HG02943 (cell line): ENCODE measurements around the gene FGF2.
"Not testable (repeated sequence)": the region's sequence is repeated elsewhere in the genome, so short reads cannot be mapped to it uniquely, and the experiment has no call there.

ENCODE experiments used
- ATAC-seq: cut with Tn5 transposase; IDR thresholded peaks from one replicate; pipeline ENCODE4 v1.9.1; 2021; ENCODE audit warnings: mild to moderate bottlenecking, low read depth, moderate library complexity; ENCODE audit not compliant: unreplicated experiment

Gene FGF2

DNA sequence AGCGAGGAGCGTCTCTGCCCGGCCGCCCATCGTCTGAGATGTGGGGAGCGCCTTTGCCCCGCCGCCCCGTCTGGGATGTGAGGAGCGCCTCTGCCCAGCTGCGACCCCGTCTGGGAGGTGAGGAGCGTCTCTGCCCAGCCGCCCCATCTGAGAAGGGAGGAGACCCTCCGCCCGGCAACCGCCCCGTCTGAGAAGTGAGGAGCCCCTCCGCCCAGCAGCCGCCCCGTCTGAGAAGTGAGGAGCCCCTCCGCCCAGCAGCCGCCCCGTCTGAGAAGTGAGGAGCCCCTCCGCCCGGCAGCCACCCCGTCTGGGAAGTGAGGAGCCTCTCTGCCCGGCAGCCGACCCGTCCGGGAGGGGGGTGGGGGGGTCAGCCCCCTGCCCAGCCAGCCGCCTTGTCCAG lies 14.8 kb upstream of the FGF2 start:
- ATAC-seq, result not testable (repeated sequence)

DNA sequence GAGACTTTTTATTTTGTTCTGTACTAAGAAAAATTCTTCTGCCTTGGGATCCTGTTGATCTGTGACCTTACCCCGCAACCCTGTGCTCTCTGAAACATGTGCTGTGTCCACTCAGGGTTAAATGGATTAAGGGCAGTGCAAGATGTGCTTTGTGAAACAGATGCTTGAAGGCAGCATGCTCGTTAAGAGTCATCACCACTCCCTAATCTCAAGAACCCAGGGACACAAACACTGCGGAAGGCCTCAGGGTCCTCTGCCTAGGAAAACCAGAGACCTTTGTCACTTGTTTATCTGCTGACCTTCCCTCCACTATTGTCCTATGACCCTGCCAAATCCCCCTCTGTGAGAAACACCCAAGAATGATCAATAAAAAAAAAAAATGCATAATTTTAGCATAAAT lies 13.8 kb upstream of the FGF2 start:
- not testable (repeated sequence) for ATAC-seq

DNA sequence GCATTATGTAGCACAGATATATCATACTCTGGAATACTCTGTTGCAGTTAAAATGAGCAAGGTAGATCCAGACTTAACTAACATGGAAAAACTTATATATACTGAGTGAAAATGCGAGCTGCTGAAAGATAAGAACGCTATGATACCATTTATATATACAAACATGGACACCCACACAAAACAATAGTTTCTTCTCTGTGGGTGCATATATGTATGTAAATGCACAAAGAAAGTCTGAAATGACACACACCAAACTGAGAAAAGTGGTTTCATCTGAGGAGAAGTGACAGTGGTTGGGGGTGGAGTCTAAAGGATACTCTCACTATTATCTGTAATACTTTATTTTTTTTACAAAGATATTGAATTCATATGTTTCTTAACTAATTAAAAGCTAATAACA lies 12.2 kb upstream of the FGF2 start:
- ATAC-seq, result no peak

DNA sequence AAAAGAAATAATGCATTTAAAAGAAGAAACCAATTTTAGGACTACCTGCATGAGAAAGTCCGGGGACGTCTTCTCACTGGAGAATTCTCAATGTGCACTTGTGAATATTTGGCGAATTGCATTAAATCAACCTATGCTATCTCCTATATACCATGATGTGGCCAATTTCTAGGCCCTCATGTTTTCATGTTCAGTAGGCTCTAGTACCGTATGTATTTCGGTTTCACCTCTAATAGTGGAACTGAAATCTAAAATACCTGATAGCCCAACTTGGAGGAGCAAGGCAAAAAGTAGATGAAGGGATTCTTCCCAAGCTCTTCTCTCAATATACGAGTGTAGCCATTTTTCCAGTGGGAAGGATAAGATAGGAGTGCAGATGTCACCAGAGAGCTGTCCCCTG lies 11.4 kb upstream of the FGF2 start:
- no peak for ATAC-seq

DNA sequence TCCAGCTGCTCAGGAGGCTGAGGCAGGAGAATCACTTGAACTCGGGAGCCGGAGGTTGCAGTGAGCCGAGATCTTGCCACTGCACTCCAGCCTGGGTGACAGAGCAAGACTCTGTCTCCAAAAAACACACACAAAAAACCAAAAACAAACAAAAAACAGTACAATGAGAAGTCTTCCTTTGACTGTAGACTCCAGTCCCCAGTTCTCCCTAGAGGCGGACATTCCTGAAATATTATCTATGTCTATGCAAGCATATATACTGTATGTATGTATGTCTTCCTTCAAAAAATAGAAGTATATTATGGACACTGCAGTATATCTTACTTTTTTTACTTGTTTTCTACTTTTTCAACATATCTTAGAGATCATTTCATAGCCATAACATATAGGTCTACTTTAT lies 10.2 kb upstream of the FGF2 start:
- no peak for ATAC-seq

DNA sequence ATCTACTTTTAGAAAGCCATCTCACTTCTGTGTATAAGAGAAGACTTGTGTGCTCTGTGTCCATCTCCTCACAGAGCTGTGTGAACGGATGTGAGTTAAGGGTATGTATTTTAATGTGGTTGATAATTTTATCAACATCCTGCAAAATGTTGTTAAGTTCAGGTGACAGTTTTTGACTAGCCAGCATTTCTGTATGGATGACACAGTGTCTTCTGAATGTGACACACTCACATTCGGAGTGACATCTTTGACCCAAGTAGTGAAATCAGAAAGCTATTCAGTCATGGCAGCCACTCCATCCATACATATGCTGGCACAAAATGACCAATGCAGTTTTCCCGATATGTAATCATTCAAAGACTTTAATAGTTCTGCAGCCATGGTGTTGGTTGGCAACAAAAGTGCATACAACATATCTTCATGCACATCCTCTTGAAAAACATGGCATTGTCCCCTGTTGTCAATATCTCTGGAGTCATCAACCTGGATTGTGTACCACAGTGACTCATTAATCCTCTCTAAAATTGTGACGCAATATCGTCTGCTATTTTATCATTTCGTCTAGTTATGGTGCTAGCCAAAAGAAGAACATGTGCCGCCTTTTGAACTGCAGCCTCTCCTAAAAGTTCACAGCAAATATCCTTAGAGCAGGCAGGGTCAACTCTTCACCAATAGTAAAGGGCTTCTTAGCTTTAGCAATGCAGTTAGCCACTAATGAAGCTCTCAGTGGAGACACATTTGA lies 6.8 kb upstream of the FGF2 start:
- ATAC-seq, result no peak

DNA sequence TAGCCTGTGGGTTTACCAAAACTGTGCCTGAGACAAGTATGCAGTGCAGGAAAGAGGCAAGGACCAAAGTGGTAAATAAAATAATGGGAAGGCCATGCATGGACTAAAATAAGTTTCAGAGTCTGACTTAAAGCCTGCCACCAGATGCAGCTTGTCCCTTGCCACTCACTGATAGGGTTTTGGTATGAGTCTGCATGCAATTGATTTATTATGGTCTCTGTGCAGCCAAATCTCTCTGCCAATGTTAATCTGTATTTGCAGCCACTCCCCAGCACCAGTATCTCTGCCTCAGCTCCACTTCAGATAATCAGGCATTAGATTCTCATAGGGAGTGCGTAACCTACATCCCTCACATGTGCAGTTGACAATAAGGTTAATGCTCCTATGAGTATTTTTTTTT lies 5.5 kb upstream of the FGF2 start:
- no peak for ATAC-seq

DNA sequence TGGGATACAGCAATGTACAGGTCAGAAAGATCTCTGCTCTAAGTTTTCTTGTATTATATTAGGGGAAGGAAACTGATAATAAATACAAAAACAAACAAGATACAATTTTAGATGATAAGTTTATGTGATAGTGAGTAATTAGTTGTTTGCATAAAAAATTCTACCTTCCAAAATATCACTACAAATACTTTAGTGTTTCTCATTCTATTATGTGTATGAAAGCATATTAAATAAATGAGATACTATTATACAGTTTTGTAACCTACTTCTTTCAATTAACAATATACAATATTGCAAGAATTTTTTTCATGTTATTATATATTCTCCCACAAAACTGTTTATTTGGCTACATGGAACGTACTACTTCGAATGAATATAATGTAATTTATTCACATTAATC lies 4.2 kb upstream of the FGF2 start:
- no peak for ATAC-seq

DNA sequence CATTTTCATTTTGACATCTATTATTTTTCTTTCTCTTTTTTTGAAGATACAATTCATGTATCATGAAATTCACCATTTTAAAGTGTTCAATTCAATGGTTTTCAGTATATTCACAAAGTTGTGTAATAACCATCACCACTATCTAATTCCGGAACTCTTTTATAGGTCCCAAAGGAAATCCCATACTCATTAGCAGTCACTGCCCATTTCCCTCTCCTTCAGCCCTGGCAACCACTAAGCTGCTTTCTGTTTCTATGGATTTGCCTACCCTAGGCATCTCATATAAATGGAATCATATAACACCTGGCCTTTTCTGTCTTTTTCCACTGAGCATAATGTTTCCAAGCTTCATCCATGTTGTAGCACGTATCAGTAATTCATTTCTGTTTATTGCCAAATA lies 3.2 kb upstream of the FGF2 start:
- ATAC-seq, result no peak

DNA sequence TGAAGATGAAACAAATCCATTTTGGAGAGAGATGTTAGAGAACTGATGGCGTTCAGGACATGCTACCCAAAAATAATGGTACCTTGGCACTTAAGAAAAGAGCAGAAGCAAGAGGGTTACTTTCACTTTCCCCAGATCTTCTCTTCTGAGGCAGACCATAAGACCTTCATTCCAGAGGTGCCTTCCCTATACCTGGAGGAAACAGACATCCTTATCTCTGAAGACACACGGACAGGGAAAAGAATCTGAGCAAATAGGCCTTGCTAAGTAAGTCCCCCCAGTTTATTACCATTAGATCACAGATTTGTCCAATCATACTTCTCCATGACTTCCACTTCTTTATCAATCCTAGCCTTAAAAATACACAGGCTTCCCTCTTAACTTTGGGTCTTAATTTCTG lies 2.0 kb upstream of the FGF2 start:
- no peak for ATAC-seq

DNA sequence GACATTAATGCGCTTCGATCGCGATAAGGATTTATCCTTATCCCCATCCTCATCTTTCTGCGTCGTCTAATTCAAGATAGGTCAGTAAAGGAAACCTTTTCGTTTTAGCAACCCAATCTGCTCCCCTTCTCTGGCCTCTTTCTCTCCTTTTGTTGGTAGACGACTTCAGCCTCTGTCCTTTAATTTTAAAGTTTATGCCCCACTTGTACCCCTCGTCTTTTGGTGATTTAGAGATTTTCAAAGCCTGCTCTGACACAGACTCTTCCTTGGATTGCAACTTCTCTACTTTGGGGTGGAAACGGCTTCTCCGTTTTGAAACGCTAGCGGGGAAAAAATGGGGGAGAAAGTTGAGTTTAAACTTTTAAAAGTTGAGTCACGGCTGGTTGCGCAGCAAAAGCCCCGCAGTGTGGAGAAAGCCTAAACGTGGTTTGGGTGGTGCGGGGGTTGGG lies 528 bp upstream of the FGF2 start:
- no peak for ATAC-seq

DNA sequence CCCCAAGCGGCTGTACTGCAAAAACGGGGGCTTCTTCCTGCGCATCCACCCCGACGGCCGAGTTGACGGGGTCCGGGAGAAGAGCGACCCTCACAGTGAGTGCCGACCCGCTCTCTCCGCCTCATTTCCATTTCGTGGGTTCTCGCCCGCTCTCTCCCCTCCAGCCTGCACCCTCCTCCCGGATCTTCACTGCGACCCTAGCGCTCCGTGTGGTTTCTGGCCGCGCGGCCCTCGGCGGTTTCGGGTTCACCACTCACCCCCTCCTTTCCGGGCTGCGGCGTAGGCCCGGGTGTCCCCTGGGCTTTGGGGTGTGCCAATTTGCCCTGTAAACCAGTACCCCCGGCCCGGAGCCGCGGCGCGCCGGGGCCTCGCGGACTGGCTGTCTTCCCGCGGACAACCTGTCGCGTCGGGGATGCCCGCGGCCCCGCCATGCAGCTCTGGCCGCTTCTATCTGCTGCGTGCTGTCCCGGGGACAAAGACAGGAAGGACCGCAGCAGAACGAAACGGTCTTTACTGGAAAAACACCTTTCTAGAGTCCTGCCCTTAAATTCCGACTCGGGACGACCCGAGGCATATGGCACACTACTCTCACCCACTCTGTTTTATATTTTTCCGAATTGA lies 737 bp downstream of the FGF2 start:
- ATAC-seq, result peak; percentile 64

DNA sequence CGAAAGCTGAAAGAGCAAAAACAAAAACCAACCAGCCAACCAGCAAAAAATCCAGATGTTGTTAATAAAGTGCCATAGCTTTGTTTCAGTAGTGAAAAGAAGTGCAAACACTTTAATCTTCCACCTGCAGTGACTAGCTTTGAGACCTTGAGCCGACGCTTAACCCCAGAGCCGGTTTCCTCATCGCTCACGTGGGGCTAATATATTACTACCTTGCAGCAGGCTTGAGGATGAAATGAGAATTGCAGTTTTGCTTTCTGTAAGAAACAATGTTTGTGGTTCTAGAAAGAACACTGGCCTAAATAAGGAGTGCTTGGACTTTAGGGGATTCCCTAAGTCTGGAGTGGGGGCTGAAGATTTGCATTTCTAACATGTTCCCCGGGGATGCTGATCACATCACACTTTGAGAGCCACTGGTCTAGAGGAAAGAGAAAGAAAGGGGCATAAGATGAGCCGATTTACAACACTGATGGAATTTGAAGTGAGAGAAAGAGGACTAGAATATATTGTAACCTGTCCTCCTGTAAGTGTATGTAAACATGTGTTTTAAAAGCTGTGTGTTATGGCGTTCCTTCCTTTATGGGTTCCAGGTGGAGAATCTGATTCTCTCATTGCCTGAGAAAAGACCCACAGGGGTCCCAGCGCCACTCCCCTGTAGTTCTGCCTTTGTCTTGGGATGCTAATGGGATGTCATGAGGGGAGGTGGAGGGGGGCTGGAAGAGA lies 1.4 kb downstream of the FGF2 start:
- ATAC-seq, result peak; percentile 90

DNA sequence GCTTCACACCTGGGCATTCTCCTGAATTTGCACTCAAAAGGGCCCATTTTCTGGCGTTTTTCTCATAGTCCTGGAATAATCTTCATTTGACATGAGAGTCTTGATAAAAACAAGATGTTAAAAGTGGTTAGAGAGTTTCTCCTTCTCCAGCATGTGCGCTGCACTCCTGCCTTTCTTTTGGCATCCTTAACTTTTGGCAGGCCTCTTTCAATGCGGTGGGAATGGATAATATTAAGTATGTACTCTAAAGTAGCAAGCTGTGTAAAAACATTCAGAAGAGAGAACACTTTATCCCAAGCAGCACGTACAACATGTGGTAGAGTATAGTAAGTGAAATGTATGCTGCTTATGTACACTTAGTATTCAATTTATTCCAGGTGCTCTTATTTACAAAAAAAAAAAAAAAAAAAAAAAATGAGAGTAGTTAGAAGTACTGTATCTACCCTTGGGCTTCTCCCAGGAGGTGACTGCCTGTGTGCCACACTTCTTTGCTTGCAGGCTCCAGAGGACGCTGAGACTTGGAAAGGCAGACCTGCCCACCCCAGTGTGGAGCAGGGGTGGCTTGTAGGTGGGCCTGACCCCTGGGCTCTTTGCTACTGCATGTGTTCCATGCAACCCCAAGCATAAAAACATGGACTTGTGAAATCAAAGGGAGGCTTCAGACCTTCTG lies 3.9 kb downstream of the FGF2 start:
- ATAC-seq, result no peak

DNA sequence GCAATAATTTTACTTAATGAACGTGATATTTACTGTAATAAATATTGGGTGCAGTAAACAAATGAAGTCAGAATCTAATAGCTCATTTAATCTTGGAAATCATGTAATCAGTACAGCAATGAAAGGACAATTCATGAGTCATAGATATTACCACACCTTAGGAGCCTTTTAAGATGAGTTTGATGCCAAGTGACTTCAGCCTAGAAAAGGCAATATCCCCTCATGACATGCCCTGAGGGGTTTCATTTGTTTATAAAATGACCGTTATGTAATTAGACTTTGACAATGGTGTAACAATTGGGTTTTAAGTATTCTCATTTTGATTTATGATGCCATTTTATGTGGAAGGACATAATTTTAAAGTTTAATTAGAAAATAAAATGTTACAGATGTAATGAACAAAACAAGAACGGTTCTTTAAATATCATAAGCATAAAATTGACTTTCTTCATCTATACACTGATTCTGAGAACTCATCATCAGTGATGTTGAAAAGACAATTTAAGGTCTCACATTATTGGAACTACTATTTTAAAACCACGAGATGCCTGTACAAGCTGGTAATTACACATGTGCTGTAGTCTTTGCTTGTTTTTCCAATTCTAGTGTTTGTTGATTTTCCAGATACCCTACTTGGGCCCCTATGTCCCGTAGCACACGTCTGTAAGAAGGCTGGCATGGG lies 5.0 kb downstream of the FGF2 start:
- ATAC-seq, result no peak

DNA sequence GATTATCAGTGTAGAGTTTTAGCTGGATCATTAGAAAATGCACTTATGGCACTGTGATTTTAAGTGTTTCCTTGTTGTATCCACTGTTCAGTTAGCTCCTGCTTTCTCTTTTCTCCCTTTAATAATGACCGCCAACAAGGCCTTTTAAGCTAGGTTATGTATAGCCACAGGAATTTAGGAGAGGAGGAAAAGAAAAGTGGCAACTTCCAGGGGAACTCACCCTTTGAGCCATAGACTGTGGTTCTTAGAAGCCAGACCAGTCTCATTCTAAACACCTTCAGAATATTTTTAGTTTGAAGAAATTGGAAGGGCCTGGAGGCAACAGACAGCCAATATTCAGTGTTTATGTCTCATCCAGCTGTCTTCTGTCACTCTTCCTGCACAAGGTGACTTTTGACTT lies 6.1 kb downstream of the FGF2 start:
- ATAC-seq, result no peak

DNA sequence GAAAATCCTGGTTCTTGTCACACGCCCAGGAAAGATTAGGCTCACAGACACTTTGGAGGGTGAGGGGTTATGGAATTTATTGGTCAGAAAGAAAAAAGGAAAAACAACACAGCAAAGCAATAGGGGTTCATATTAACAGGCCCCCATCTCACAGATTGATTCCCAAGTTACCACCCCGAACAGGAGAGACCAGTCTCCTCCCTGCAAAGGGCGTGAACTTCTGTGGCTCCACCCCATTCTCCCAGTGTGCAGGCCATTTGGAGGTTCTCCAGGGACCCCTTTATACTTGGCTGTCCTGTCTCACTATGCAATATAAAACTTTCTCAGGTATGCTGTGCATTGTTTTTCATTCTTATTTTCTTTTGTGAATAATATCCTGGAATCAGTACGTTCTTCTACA lies 7.4 kb downstream of the FGF2 start:
- no peak for ATAC-seq

DNA sequence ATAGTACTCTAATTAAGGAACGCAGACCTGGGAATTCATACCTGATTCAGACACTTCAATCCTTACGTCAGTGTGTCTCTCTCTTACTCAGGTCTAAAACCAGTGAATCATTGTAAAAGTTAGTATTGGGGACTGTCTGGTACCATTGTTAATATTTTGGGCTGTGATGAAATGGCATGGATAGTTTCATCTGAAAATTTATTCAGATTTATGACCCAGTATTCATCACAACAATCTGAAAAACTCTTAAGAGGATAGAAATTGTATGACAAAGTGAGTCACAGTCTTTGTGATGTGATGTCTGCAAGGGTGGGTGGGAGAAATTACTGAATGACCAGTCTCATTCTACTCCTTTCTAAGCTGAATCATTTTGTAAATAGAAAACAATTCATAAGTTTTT lies 10.3 kb downstream of the FGF2 start:
- no peak for ATAC-seq

DNA sequence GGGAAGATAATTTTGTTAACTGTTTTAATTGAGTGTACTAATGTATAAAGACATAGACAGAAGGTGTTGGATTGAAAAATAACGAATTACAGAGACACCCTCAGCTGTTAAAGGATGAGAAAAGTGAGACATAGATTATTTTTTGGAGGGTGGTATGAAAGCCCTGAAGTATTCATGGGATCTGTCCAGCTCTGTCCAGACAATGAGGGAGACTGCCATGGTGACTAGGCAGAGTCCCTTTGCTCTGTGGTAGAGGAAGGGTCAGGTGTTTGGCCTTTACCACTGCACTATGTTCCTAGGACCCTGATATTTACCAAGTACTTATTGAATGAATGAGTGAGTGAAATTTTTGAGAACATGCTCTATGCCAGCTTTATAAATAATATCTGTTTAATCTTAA lies 11.4 kb downstream of the FGF2 start:
- no peak for ATAC-seq

DNA sequence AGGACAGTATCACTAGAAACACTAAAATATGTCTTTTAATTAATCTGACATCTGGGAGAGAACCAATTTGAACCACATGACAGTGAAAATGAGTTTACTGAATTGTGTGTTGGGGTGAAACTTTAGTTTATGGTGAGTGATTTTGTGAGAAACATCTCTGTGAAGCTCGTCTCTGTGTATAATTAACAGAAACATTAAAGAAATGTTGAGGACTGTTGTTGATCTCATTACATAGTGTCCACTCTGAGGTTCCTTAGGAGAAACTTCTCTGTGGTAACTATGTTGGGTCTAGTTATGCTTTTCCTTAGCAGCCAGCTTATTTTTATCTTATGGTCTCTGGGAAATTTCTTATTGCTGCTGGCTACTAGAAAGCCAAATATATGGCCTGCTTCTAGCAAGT lies 15.8 kb downstream of the FGF2 start:
- no peak for ATAC-seq
